HG03575 (cell line): Measurements from ENCODE around the gene GRIN2A.

Experiments
- ATAC-seq: cut with Tn5 transposase; IDR thresholded peaks from one replicate; pipeline ENCODE4 v1.9.1; 2021; ENCODE audit not compliant: unreplicated experiment, insufficient number of reproducible peaks, low FRiP score; ENCODE audit errors: extremely low read depth

Gene GRIN2A

DNA sequence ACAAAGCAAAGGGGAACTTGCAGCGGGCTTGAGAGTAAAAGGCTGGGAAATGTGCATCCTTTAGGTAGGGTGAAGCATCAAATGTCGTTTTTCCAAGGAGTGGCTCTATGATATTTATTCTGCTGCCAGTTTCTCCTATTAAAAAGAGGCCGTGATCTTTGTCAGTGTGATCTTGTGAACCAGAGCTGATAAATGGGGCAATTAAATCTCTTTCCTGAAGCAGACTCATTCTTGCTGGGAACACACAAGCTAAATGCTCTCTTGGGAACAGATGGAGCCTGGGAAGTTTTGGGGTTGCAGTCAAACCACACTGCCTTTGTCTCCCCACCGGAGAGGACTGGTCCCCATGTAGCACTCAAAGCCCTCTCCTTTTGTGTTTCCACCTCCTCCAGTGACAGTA lies 408.9 kb downstream of the GRIN2A start:
- ATAC-seq, result no peak

DNA sequence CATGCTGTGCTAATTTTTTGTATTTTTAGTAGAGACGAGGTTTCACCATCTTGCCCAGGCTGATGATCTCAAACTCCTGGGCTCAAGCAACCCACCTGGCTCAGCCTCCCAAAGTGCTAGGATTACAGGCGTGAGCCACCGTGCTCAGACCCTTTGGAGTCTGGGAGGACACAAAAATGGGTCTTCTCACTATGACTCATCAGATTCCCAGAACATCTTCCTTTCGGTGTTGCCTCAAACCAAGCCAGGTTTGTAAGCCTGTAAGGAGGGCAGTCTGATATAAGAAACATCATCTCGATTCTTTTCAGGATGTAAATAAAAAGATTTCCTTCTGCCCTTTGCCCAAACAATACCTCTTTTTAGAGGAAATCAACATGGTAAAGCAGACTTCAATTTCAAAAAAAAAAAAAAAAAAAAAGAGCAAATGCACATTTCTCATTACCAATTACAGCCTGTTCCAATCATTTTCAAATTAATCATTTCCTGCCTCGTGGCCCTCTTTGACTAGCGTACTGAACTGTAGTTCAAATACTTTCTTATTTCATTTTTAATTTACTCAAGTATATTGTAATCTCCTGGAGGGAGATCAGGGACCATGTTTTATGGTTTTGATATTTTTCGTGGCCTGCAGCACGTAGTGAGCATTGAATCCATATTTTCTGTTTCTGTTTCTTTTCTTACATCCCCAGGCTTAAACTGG lies 409.6 kb downstream of the GRIN2A start:
- no peak for ATAC-seq

DNA sequence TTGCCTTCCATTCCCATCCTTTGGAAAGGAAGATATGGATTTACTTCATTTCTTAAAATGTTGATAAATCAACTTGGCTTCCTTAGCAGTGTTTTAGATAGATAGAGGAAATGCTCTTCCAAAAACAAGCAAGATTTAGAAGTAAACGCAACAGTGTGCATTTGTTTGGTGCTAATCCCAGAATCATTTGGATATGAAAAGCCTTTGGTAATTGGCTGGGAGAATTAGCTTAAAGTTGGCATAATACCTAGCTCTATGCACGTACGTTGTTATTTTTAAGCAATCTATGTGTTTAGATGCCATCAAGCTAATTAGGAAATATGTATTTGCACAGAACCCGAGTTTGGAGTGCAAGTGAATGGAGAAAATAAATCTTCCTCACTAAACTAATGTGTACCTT lies 415.3 kb downstream of the GRIN2A start:
- no peak for ATAC-seq

DNA sequence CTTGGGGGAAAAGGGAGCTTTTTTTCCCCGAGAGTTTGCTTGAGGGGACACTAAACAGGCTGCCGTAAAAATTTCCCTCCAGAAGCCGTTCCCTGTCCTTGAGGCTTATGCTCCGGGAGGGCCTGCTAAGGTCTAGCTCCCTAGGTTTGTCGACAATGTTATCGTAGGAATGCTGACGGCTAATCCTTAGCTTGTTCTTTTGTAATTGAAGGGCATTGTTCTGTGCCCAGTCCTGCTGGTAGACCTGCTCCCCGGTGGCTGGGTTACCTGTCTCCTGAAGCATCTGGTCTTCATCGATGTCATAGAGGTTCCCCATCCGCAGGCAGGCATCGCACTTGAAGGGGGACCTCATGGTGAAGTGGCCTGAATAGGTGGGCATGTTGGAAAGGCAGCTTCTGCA lies 418.7 kb downstream of the GRIN2A start:
- no peak for ATAC-seq

DNA sequence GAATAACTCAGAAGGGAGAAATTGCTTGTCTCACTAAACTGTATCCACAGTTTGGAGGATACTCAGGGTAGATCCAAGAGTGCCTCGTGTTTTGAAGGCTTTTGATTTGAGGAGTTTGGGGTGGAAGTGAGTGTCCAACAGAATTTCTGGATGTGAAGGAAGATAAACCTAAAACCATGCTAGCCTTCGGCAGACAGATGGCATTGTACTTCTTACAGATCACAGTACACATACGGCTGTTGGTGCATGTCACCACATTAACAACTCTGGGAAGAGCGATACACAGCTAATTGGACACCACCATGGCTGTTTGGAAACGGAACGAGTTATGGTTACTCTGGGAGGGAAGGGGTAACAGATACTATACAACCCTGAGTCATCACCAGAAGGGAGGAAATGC lies 420.4 kb downstream of the GRIN2A start:
- no peak for ATAC-seq

DNA sequence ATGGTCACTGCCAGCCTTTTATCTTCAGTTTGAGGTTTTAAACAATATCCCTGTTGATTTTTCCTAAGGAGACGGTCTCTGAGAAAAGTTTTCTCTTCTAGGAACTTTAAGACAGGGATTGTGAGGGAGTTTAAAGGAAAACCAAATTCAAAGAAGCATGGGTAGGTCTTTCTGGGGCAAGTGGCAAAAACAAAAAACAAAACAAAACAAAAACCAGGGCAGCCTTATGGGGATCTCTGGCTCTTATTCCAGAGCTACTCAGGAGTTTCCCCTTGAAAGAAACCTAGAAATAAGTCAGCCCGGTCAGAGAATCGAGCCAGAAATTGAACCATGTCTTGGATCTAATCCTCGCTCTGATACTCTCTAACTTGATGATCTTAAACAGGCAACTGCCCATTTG lies 424.5 kb downstream of the GRIN2A start:
- ATAC-seq, result no peak

DNA sequence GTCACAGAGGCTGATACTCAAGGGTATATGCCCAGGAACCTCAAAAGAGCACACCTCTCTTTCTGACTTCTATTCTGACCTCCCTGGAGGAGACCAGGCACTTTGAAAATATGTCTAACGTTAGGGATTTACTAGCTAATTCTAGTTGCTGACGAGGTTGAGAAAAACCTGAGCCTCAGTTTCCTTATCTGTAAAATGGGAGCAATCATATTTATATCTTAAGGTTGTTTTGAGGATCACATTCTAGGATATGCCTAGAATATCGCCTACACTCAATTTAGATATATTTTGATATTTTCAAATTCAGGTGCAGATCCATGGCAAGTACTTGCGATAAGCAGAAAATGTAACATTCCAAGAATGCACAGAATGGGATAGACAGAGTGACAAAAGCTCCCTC lies 425.8 kb downstream of the GRIN2A start:
- ATAC-seq, result no peak

DNA sequence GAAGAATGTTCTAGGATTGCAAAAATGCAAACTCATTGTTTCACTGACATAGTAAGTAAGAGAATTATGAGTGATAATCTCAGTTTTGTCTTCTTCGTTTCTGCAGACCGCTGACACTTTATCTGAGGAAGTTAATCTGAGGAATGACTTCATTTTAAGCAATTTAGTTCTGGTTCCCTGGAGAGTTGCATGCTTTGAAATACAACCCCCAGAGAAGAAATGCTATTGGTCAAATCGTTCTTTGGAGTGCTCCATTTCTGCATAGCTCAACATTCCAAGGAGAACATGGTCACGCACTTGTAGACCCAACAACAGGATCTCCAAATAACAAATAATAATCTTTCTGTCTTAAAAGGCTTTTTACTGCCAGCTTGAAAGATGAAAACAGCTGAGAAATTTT lies 427.1 kb downstream of the GRIN2A start:
- ATAC-seq, result no peak

DNA sequence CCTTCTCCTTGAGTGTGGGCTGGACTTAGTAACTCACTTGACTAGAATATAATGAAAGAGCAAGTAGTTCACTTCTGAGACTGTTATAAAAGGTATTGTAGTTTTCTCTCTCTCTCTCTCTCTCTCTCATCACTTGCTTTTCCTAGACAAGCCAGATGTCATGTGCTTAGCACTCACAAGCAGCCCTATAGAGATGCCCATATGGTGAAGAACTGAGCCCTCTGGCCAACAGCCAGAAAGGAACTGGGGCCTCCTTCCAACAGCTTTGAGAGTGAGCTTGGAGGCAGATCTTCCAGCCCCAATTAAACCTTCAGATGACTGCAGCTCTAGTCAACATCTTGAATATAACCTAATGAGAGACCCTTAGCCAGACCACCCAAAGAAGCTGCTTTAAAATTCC lies 440.5 kb downstream of the GRIN2A start:
- no peak for ATAC-seq

DNA sequence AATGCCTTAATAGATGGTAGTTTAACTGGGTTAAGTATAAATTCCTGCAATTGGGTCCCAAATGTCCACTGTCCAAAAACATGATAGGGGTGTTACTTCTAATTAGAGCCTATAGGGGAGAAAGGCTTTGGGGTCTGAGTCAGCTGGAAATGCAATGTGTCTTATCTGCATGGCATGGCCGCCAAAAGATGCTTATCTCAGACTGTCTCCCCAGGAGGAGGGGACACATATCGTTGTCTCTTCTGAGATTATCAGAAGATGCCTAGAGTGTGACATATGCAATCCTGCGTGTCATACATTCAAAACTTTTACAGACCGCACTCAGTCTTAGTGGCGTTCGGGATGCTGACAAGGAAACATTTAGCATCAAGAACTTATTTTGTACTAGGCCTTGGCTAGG lies 442.9 kb downstream of the GRIN2A start:
- ATAC-seq, result no peak

DNA sequence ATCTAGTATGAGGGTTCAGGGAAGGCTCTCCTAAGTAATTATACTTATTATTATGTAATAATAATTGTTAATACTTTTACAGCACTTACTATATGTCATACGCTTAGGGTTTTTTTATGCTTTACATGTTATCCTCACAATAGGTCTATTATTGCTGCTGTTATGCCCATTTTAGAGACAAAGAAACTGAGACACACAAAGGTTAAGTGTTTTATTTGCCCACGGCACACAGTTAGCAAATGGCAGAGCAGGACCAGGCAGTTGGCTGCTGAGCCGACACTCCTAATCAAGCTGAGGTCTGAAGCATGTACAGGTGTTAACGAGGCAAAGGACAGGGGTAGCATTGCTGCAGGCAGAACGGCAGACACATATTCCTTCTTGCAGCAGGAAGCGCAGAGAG lies 443.5 kb downstream of the GRIN2A start:
- no peak for ATAC-seq

DNA sequence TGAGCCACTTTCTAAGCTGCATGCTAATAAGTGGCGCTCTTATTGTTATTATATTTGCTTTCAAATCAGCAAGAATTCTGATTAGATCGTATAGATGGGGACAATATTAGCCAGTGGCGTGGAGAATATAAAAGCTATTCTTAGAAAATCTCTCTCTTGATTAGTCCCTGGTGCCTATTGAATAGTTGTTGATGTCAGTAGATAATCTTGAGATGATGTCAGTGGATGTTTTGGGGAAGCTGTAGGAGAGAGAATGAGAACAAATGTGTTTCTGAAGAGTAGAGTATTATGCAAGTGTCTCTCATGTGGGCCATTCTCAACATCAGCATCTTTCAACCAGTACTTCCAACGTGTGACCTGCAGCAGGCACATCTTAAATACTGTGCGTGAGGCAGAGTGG lies 445.7 kb downstream of the GRIN2A start:
- no peak for ATAC-seq

DNA sequence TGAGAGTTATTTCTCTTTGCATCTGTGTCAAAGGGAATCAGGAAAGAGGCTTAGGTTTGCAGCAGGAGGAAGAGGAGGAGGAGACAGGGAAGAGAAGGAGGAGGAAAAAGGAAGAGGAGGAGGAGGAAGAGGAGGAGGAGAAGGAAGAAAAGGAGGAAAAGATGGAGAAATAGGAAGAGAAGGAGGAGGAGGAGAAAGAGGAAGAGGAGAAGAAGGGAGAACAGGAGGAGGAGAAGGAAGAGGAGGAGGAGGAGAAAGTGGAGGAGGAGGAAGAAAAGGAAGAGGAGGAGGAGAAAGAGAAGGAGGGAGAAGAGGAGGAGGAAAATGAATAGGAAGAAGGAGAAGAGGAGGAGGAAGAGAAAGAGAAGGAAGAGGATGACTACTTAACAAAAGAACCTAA lies 459.1 kb downstream of the GRIN2A start:
- ATAC-seq, result no peak

DNA sequence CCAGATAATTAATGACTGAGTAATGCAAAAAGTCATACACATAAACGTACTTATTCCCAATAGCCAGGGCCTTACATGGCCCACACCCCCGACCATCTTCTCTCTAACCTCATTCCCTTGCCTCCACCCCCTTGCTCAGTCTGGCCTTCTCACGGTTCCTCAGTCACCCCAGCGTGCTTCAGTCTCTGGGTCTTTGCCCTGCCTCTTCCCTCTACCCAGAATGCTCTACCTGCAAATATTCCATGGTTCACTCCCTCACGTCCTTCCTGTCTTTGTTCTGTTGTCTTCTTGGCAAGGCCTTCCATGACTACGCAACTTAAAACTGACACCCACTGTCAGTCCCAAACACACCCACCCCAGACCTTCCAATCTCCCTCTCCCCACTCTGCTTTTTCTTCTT lies 468.3 kb downstream of the GRIN2A start:
- no peak for ATAC-seq

DNA sequence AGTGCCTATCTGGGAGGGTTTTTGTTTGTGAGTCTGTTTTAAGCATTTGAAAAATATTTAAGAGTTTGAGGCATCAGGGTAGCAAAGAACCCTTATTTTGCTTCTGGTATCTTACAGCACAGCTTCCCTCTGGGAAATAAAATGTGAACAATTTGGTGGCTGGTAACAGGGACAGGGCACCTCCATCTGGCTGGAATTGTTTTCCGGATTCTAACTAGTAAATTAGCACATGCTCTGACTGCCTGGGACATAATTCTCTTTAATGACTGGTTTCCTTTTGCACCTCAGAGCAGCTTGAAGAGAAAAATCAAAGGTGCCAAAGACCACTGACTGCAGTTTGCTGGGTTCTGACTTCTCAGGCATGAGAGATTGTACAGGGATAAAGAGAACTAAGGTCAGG lies 469.1 kb downstream of the GRIN2A start:
- no peak for ATAC-seq

DNA sequence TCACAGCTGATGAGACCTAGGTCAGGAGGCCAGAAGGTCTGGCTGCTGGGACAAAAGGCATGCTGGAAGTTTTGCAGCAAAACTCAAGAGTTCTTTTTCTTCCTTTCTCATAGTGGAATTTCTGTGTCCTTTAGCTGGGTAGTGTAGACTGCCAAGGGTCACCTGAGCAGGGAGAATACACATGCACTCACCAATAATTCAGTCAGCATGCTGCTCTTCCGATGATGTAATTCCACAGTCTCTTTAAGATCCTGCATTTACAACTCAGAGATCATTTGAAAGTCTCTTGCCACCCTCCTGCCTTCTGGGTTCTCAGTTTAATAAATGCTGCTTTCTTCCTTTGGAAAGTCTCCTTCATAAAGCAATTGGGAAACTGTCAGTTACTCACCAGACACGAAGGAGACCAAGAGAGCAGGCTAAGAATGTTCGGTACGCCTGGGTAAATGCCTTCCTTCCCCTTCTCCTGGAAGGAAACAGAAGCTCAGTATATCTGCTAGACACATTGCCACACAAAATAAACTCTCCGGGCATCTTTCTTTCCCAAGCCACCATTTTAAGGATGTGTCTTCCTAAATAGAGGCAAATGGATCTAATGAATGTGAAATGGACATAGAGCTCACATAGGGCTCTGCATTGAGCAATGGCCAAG lies 473.1 kb downstream of the GRIN2A start:
- no peak for ATAC-seq

DNA sequence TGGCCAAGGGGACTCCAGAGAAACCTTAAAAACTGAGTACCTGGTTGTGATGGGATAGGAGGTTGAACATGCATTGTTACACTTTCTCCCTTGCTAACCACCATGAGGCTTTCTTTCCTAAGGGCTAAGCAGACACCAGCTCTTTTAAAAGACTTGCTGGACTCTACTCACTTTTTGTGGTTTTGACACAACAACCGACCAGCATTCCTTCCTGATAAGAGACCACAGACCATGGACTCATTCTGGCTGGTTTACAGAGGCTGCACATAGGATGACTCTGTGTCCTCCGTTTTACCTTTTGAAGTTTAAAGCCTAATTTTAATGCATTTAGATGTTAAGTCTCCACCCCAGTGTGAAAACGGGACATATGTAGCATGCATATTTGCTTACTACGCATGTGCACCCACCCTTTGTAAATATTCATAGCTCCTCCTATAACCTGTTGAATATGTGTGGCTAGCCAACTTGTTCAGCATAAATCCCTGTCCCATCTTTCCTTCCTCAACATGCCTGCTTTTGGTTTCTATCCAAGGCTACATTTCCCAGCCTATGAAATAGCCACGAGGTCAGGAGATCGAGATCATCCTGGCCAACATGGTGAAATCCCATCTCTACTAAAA lies 475.9 kb downstream of the GRIN2A start:
- ATAC-seq, result no peak

DNA sequence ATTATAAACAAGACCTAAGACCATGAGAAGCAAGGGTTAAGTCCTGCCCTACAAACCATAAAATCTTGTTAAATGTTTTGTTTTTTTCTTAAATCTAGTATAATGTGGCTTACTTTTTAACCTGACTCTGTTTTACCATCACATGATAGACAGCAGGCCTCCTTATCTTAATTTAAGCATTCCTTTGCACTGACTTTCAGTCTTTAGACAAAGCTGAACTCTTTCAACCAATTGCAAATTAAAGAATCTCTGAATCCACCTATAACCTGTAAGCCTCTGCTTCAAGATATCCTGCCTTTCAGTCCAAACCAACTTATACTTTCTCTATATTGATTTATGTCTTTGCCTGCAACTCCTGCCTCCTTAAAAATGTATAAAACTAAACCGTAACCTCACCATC lies 478.5 kb downstream of the GRIN2A start:
- no peak for ATAC-seq
